22Rv1 (cell line): ENCODE results near the gene HSD17B14.
"Not testable (repeated sequence)": the region's sequence is repeated elsewhere in the genome, so short reads cannot be mapped to it uniquely, and the experiment has no call there.

Experiments used
- ZFX ChIP-seq: fragments of 450-650 bp; IDR thresholded peaks from 2 replicates; pipeline ENCODE4 v1.6.1; 2017; ENCODE audit warnings: antibody characterized with exemption, borderline replicate concordance
- TF ChIP-seq, protein P1 (sequence below): fragments of 450-650 bp; IDR thresholded peaks from 2 replicates; pipeline ENCODE4 v1.5.1; 2017; ENCODE audit warnings: mild to moderate bottlenecking

DNA sequence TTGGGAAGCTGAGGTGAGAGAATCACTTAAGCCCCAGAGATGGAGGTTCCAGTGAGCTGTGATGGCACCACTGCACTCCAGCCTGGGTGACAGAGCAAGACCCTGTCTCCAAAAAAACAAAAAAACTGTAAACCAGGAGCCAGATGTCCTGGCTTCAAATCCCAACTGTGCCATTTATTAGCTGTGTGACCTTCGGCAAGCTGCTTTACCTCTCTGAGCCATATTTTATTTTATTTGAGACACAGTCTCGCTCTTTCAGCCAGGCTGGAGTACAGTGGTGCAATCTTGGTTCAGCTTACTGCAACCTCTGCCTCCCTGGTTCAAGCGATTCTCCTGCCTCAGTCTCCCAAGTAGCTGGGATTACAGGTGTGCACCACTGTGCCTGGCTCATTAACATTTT is 10.4 kb upstream of the HSD17B14 start:
- TF ChIP-seq, protein P1, sequence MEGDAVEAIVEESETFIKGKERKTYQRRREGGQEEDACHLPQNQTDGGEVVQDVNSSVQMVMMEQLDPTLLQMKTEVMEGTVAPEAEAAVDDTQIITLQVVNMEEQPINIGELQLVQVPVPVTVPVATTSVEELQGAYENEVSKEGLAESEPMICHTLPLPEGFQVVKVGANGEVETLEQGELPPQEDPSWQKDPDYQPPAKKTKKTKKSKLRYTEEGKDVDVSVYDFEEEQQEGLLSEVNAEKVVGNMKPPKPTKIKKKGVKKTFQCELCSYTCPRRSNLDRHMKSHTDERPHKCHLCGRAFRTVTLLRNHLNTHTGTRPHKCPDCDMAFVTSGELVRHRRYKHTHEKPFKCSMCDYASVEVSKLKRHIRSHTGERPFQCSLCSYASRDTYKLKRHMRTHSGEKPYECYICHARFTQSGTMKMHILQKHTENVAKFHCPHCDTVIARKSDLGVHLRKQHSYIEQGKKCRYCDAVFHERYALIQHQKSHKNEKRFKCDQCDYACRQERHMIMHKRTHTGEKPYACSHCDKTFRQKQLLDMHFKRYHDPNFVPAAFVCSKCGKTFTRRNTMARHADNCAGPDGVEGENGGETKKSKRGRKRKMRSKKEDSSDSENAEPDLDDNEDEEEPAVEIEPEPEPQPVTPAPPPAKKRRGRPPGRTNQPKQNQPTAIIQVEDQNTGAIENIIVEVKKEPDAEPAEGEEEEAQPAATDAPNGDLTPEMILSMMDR = not testable (repeated sequence)
- not testable (repeated sequence) for TF ChIP-seq ZFX
